HepG2 (cell line): ENCODE results near the gene ANKRD52. TPM values are rescaled to one million over a fixed set of nuclear protein-coding genes. Genes with fewer than 3 reads are reported as not detected.

ENCODE experiments used
- ARNT2 ChIP-seq: sonication (generic); formaldehyde crosslinking; IDR thresholded peaks from 2 replicates; pipeline ENCODE4 v1.8.0; 2022; ENCODE audit warnings: mild to moderate bottlenecking, low read depth, missing genetic modification reagents, moderate library complexity
- ATF7-NPFF ChIP-seq: sonication (generic); formaldehyde crosslinking; IDR thresholded peaks from 2 replicates; pipeline ENCODE4 v1.8.1; 2023; ENCODE audit warnings: mild to moderate bottlenecking, low read depth, missing genetic modification reagents, moderate library complexity
- DNMT3B ChIP-seq: conservative IDR thresholded peaks from 2 replicates; pipeline ENCODE4 v1.6.1; 2016; ENCODE audit warnings: missing biosample characterization, control low read depth
- HMG20A ChIP-seq: IDR thresholded peaks from 2 replicates; pipeline ENCODE4 v1.6.1; 2016; ENCODE audit warnings: borderline replicate concordance
- HNRNPL ChIP-seq: fragments of 200-400 bp; formaldehyde crosslinking; IDR thresholded peaks from 2 replicates; pipeline ENCODE4 v1.6.1; 2017; ENCODE audit warnings: mild to moderate bottlenecking, low read depth, low read length
- MTF2 ChIP-seq: sonication (generic); formaldehyde crosslinking; IDR thresholded peaks from 2 replicates; pipeline ENCODE4 v1.5.0; 2020; ENCODE audit warnings: missing genetic modification reagents, borderline replicate concordance
- RAD51 ChIP-seq: fragments of 450-650 bp; IDR thresholded peaks from 2 replicates; pipeline ENCODE4 v1.6.1; 2016; ENCODE audit warnings: borderline replicate concordance
- TCF7 ChIP-seq: sonication (generic); IDR thresholded peaks from 2 replicates; pipeline ENCODE4 v1.6.1; 2016; ENCODE audit warnings: antibody characterized with exemption, low read depth
- ZNF510 ChIP-seq: sonication (generic); formaldehyde crosslinking; IDR thresholded peaks from 2 replicates; pipeline ENCODE4 v1.4.0; 2020; ENCODE audit warnings: low read depth, mild to moderate bottlenecking, missing genetic modification reagents
- ZNF644 ChIP-seq: IDR thresholded peaks from 2 replicates; pipeline ENCODE4 v1.6.1; 2016; ENCODE audit warnings: low read depth
- ZNF761 ChIP-seq: sonication (generic); formaldehyde crosslinking; conservative IDR thresholded peaks from 2 replicates; pipeline ENCODE4 v1.4.0; 2020; ENCODE audit warnings: mild to moderate bottlenecking, missing genetic modification reagents
- ZNF790 ChIP-seq: sonication (generic); formaldehyde crosslinking; IDR thresholded peaks from 2 replicates; pipeline ENCODE4 v1.8.0; 2022; ENCODE audit warnings: missing genetic modification reagents, mild to moderate bottlenecking, borderline replicate concordance
- ZSCAN25 ChIP-seq: sonication (generic); formaldehyde crosslinking; IDR thresholded peaks from 2 replicates; pipeline ENCODE4 v1.8.0; 2022; ENCODE audit warnings: mild to moderate bottlenecking, missing genetic modification reagents
- polyA plus RNA-seq, 8 experiments: library from polyadenylated mRNA; depleted of rRNA in 3 of 8; stranded (reverse) in 7 of 8; unstranded in 1 of 8; fragments of >200 nt; fragmentation: Illumina TruSeq in 4 of 8; extraction: Trizol in 4 of 8; gene quantifications; 2 replicates each; pipeline versions ENCODE4 v1.2.1 to v1.2.3, GENCODE V29; 2011 to 2016; ENCODE audit warnings: low read depth in 4 of 8, missing spikeins in 1 of 8, mixed read lengths in 1 of 8; ENCODE audit not compliant: insufficient read depth in 1 of 8
- total RNA-seq, 5 experiments: library from RNA; depleted of rRNA; stranded (reverse); fragments of >200 nt; fragmentation: Illumina TruSeq; extraction: Trizol; gene quantifications; 2 replicates each; pipeline ENCODE4 v1.2.3, GENCODE V29; 2016; ENCODE audit warnings: low read depth in 1 of 5
- TF ChIP-seq, protein P1 (sequence below): sonication (generic); formaldehyde crosslinking; IDR thresholded peaks from 2 replicates; pipeline ENCODE4 v1.5.1; 2020; ENCODE audit warnings: mild to moderate bottlenecking, missing genetic modification reagents, moderate library complexity
- TF ChIP-seq, protein P2 (sequence below): IDR thresholded peaks from 2 replicates; pipeline ENCODE4 v1.6.1; 2016; ENCODE audit warnings: missing biosample characterization, missing genetic modification reagents, low read depth
- TF ChIP-seq, protein P3 (sequence below): sonication (generic); formaldehyde crosslinking; IDR thresholded peaks from 2 replicates; pipeline ENCODE4; 2020; ENCODE audit warnings: missing genetic modification reagents, mild to moderate bottlenecking, borderline replicate concordance

The ANKRD52 gene
- total and polyA plus RNA-seq, 2 of the 13 experiments (the other 11 are each of a cell fraction or from before 2014, with no cell fraction given): 7.8 to 9.2 TPM

DNA sequence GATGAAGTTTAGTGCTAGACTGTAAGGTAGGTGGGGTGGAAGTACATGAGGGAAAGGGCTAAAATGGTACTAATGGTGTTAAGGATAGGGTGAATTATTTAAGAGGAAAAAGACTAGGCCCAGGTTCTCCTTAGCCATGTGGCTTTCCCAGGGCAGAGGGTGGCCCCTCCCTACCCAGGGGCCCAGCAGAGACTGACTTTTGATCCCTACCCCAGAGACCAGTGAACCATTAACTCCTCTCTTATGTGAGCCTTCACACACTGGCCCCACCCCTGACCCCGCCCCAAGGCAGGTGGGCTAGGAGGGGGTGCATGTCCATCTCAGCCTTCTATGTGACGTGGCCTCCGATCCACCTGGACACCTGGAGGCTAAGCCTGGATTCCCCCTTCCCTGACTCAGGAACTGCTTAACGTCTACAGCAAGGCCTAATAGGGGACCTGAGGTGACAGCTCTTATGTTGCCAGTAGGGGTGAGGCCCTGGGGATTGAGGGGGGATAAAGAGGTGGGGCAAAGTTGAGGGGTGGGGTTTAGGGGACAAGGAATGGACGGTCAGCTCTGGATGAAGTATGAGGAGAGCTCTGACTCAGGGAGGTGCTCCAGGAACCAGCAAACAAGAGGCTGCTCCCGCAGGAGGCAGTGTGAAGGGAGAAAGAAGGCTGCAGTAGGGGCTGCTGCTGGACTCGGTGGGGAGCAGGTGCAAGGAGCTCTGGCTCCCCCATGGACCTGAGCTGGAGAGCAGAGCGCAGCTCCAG, 27.6 kb downstream of the ANKRD52 start (continued):
- TF ChIP-seq, protein P1, sequence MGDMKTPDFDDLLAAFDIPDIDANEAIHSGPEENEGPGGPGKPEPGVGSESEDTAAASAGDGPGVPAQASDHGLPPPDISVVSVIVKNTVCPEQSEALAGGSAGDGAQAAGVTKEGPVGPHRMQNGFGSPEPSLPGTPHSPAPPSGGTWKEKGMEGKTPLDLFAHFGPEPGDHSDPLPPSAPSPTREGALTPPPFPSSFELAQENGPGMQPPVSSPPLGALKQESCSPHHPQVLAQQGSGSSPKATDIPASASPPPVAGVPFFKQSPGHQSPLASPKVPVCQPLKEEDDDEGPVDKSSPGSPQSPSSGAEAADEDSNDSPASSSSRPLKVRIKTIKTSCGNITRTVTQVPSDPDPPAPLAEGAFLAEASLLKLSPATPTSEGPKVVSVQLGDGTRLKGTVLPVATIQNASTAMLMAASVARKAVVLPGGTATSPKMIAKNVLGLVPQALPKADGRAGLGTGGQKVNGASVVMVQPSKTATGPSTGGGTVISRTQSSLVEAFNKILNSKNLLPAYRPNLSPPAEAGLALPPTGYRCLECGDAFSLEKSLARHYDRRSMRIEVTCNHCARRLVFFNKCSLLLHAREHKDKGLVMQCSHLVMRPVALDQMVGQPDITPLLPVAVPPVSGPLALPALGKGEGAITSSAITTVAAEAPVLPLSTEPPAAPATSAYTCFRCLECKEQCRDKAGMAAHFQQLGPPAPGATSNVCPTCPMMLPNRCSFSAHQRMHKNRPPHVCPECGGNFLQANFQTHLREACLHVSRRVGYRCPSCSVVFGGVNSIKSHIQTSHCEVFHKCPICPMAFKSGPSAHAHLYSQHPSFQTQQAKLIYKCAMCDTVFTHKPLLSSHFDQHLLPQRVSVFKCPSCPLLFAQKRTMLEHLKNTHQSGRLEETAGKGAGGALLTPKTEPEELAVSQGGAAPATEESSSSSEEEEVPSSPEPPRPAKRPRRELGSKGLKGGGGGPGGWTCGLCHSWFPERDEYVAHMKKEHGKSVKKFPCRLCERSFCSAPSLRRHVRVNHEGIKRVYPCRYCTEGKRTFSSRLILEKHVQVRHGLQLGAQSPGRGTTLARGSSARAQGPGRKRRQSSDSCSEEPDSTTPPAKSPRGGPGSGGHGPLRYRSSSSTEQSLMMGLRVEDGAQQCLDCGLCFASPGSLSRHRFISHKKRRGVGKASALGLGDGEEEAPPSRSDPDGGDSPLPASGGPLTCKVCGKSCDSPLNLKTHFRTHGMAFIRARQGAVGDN (CRISPR knock-in tag): peak; percentile 25
- TF ChIP-seq HMG20A (CRISPR knock-in tag) (0 out of 2 replicates have a peak, but pooled peaks have one; percentile 11), DNMT3B (CRISPR knock-in tag) (peak; percentile 48; the same call in 1 of the 2 replicates), RAD51 (no peak), ZNF510 (CRISPR knock-in tag) (no peak), ARNT2 (CRISPR knock-in tag) (no peak), MTF2 (CRISPR knock-in tag) (no peak), ZNF761 (0 out of 2 replicates have a peak, but pooled peaks have one; percentile 46), ATF7-NPFF (no peak), HNRNPL (no peak), ZNF790 (no peak), ZNF644 (CRISPR knock-in tag) (0 out of 2 replicates have a peak, but pooled peaks have one; percentile 5), ZSCAN25 (CRISPR knock-in tag) (peak; percentile 98), TCF7 (peak; percentile 45; the same call in 1 of the 2 replicates)
- TF ChIP-seq, protein P2, sequence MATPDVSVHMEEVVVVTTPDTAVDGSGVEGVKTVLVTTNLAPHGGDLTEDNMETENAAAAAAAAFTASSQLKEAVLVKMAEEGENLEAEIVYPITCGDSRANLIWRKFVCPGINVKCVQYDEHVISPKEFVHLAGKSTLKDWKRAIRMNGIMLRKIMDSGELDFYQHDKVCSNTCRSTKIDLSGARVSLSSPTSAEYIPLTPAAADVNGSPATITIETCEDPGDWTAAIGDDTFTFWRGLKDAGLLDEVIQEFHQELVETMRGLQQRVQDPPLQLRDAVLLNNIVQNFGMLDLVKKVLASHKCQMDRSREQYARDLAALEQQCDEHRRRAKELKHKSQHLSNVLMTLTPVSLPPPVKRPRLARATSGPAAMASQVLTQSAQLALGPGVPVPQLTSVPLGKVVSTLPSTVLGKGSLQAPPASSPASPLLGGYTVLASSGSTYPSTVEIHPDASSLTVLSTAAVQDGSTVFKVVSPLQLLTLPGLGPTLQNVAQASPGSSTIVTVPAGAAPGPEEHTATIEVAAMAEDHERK (CRISPR knock-in tag): no peak
- TF ChIP-seq, protein P3, sequence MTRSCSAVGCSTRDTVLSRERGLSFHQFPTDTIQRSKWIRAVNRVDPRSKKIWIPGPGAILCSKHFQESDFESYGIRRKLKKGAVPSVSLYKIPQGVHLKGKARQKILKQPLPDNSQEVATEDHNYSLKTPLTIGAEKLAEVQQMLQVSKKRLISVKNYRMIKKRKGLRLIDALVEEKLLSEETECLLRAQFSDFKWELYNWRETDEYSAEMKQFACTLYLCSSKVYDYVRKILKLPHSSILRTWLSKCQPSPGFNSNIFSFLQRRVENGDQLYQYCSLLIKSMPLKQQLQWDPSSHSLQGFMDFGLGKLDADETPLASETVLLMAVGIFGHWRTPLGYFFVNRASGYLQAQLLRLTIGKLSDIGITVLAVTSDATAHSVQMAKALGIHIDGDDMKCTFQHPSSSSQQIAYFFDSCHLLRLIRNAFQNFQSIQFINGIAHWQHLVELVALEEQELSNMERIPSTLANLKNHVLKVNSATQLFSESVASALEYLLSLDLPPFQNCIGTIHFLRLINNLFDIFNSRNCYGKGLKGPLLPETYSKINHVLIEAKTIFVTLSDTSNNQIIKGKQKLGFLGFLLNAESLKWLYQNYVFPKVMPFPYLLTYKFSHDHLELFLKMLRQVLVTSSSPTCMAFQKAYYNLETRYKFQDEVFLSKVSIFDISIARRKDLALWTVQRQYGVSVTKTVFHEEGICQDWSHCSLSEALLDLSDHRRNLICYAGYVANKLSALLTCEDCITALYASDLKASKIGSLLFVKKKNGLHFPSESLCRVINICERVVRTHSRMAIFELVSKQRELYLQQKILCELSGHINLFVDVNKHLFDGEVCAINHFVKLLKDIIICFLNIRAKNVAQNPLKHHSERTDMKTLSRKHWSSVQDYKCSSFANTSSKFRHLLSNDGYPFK (CRISPR knock-in tag): no peak; the same call in 1 of the 2 replicates
